Measurements from ENCODE around the gene ATRX.
"Not testable (repeated sequence)": the region's sequence is repeated elsewhere in the genome, so short reads cannot be mapped to it uniquely, and the experiment has no call there.

DNA sequence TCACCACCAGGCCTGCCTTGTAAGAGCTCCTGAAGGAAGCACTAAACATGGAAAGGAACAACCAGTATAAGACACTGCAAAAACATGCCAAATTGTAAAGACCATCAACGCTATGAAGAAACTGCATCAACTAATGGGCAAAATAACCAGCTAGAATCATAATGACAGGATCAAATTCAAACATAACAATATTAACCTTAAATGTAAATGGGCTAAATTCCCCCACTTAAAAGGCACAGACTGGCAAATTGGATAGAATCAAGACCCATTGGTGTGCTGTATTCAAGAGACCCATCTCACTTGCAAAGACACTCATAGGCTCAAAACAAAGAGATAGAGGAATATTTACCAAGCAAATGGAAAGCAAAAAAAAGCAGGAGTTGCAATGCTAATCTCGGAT is 246.2 kb downstream of the ATRX start:
- TF ChIP-seq, protein P1, sequence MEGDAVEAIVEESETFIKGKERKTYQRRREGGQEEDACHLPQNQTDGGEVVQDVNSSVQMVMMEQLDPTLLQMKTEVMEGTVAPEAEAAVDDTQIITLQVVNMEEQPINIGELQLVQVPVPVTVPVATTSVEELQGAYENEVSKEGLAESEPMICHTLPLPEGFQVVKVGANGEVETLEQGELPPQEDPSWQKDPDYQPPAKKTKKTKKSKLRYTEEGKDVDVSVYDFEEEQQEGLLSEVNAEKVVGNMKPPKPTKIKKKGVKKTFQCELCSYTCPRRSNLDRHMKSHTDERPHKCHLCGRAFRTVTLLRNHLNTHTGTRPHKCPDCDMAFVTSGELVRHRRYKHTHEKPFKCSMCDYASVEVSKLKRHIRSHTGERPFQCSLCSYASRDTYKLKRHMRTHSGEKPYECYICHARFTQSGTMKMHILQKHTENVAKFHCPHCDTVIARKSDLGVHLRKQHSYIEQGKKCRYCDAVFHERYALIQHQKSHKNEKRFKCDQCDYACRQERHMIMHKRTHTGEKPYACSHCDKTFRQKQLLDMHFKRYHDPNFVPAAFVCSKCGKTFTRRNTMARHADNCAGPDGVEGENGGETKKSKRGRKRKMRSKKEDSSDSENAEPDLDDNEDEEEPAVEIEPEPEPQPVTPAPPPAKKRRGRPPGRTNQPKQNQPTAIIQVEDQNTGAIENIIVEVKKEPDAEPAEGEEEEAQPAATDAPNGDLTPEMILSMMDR (conservative IDR thresholded peaks at IDR 0.05) = not testable (repeated sequence)
- not testable (repeated sequence) for TF ChIP-seq EZH2 (IDR thresholded peaks at IDR 0.05; ENCODE audit: low read depth)
